Ecto neural progenitor cell (in vitro differentiated cells): ENCODE results near the gene HRH2.

Experiments
- DNase-seq: peaks from one replicate; pipeline ENCODE4 v3.0.0-alpha.2; 2018; ENCODE audit warnings: low spot score

The HRH2 gene

DNA sequence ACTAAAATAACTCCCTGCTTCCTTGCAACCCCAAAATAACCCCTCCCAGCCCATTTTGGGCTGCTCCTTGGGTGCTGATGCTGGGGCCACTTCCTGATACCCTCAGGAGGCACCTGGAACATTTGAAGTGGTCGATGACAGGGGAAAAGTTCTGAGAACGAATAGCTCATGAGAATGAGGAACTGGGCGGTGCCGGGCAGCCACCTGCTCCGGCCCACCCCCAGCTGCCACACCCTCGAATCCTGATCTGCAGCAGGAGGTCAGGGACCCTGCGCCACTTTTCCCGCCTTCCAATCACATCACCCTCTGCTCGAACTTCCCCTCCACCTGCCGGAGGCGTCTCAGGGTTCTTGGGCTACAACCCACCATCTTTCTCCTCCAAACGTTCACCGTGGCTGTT lies 19.7 kb downstream of the HRH2 start:
- no peak for DNase-seq

DNA sequence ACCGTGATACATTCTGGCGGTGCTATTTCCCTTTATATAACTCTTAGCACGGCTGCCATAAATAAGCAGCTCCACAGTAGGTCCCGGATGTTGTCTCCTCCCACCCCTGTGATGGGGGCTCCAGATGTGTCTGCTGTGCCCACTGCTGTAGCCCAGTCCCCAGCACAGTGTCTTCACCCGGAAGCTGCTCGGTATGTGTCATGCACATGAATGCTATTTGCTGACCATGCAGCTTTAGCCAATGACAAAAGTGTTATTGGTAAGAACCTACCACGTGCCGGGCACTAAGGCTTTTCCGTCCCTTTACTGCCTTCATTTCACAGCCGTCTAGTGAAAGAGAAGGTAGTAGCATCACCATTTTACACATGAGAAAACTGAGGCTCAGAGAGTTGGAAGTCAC lies 20.2 kb downstream of the HRH2 start:
- DNase-seq: no peak

DNA sequence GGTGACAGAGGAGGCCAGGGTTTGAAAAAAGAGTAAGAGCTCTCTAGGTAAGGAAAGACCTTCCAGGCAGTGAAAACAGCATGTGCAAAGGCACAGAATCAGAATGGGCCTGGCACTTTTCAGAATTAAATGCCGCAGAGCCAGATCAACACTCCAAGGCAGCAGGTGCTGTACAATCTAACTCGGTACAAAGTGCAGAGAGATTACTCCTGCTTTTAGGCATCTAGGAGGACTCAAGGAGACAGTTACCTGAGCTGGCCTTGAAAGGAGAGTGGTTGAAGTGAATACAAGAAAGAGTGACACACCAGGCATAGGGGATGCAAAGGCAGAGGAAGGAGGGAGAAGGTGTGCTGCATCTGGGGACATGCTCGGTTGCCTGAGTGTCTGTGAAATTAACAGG lies 21.5 kb downstream of the HRH2 start:
- DNase-seq: no peak

DNA sequence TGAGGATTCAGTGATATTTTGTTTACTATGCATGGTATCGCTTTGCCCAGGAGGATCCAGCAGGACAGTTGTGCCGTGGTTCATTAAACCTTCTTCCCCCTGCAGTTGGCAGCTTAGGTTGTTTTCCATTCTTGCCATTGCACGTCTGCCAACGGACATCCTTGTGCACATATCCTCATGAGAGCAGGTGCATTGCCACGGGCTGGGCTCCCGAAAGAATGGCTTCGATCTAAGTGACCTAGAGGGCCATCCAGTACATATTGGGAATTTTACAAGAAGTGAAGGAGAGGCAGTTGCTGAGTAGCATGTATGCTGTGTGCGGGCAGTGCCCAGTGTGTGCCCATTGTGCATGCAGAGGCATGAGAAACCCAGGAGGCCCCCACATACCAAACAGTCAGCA lies 22.1 kb downstream of the HRH2 start:
- no peak for DNase-seq

DNA sequence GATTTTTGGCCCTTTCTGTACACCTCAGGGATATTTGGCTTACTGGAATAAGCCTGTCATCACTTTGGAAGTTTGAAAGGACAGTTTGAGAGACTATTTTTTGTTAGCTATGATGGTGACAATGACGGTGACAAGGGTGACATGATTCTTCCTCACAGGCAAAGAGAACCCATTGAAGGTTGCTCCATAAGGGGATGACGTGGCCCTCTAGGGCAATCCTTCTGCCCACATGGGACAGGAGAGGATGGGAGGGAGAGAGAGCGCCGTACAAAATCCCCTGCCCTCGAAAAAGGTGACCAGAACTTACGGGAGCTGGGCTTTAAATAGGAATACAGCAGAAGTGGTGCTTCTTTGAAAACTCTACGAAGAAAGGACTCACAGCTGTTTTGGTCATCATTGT lies 22.6 kb downstream of the HRH2 start:
- no peak for DNase-seq

GRCh38 chr5:175681045-175681967 lies 23.4 kb downstream of the HRH2 start:
- no peak for DNase-seq

- no peak for DNase-seq
Observed at GRCh38 chr5:175681968-175682340, 24.1 kb downstream of the HRH2 start.

DNA sequence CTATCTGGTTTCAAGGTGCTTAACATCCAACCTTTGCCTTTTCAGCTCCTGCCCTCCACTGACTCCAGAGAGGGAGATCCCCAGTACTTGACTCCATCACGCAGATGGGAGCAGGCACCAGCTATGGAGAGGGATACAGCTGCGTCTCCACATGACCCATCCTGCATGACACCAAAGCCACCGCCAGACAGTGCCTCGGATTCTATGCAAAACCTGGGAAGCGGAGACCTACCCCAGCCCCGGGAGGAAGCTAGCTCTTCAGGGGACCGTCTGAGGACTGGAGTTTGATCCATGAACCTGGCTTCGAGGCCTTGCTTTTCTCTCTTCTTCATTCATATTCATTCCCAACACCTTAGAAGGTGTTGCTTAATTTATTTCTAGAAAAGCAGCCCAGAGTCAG lies 24.8 kb downstream of the HRH2 start:
- DNase-seq: no peak

DNA sequence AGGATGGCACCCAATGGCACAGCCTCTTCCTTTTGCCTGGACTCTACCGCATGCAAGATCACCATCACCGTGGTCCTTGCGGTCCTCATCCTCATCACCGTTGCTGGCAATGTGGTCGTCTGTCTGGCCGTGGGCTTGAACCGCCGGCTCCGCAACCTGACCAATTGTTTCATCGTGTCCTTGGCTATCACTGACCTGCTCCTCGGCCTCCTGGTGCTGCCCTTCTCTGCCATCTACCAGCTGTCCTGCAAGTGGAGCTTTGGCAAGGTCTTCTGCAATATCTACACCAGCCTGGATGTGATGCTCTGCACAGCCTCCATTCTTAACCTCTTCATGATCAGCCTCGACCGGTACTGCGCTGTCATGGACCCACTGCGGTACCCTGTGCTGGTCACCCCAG lies 25.4 kb downstream of the HRH2 start:
- DNase-seq: no peak

- DNase-seq: no peak
Observed at GRCh38 chr5:175683921-175684320, 26.1 kb downstream of the HRH2 start.

DNA sequence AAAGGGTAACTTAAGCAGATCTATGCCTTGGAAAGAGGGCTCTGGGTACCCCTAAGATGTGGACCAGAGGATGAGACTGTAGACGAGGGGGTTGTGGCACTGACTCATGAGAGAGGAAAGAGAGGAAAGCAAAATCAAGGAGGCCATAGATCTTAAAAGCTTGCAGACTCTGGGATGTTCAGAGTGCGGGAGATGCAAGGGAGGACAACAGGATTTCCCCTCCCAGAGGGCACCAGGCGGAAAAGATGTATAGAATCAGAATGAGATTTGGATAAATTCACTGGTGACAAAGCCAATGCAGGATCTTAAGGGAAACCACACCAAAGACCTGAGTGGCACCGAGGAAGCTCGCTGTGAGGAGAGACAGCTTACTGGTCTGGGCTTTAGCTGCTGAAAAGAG lies 27.1 kb downstream of the HRH2 start:
- no peak for DNase-seq

DNA sequence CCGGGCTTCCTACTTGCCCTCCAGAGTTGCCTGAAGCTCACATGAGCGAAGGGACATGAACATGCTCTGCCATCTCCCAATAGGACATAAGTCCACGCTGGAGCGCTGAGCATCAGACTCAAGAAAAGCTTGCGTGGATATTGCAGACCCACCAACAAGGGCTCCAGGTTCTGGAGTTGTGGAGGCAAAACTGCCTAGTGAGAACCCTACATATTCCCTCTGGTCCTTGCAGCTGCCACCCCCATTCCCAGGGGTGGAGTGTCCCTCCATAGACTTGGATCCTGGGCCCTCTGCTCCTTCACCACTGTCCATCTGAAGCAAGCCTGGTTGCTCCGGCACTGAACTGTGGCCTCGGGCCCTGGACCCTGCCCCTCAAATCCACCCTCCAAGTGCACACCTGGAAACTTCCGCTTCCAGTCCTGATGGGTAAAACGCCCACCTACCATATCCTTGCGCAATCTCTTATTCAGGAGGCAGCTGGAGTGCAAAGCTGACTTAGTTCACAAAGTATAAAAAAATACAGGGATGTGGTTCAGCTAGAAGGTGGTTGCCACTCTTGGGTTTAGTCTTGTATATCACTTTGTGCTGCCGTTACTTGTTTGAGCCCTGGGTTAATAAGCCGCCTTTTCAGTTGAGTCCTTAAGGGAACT lies 28.0 kb downstream of the HRH2 start:
- no peak for DNase-seq

DNA sequence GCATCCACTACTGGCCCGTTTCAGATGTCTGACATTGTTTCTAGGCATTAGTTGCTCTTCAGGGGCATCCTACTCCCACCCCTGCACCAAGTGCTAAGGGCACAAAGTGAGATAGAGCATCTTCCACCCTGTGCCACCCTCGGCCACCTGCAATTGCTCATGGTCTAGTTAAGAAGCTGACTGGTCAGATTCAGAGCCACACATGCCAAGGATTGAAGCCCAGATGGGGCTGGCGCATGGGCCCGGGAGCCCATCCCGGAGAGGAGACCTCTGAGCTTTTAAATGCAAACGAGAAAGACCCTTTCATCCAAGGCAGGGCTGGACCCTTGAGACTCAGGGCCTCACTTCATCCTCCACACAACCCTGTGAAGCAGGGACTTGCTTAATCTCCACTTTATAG lies 28.5 kb downstream of the HRH2 start:
- no peak for DNase-seq

DNA sequence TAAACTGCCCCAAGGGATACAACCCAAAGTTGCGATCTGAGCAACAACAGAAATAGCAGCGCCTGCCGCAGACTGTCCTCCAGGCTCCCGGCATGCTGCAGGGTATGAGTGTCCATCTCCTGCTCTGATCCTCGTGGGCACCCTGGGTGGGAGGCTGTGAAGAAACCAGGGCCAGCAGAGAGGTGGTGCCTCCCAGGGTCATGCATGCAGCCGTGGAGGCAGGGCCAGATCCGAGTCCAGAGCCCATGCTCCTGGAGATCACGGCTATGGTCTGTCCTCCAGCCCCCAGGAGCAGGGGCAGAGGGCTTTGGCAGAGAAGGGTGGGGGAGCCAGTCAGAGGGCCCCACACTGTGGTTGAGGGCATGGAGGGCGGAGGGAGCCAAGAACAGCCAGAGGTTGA lies 29.0 kb downstream of the HRH2 start:
- DNase-seq: no peak

DNA sequence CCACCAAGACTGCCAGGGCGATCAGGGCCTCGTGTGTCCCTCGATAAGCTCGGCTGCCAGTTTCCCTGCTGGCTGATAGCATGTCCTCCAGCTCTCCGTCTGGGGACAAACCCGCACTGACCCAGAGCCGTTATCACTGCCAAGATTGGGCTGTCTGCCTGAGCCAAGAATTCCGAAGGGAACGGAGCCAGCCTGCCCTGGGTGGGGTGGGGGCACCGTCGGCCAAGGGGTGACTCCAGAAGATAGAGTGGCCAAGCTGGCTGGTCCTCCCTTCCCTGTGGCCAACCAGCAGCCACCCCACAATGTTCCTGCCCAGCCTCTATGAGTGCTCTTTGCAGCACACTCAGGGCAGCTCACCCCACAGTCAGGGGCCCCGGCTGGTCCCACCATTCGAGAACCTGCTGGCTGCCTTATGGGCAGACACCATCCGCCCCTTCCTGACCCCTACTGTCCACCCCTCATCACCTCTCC lies 29.4 kb downstream of the HRH2 start:
- DNase-seq: no peak

DNA sequence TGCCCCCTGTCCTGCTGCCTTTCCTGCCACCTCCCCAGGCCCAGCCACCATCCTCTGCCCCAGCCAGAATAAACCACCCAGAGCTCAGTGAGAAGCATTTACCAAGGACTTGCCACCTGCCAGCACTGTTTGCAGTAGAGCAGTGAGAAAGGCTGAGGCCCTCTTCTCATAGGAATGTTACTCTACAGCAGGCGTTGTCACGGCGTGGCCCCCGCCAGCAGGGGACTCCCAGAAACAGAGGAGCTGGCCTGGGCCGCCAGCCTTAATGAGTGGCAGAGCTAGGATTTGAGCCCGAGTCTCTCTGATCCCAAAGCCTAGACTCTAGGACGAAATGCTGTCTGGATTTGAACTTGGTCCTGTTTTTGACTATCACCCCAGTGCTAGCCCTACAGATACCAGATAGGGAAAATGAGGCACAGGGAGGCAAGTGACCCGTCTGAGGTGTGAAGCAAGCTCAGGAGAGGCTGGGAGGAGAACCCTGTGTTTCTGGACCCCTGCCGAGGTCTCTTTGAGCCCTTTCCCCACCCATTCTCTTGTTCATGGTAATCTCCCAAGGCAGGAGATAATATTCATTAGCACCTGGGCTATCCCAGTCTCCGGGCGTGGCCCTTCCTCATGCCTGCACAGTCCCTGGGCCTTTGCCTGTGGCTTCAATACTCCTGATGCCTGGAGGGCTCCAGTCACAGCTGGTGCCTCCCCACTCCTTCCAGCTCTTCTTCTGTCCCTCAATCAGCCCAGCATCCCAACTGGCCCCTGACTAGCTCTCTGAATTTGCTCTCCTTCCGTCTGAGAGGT lies 30.7 kb downstream of the HRH2 start:
- no peak for DNase-seq

- no peak for DNase-seq
Observed at GRCh38 chr5:175689147-175689991, 31.5 kb downstream of the HRH2 start.

DNA sequence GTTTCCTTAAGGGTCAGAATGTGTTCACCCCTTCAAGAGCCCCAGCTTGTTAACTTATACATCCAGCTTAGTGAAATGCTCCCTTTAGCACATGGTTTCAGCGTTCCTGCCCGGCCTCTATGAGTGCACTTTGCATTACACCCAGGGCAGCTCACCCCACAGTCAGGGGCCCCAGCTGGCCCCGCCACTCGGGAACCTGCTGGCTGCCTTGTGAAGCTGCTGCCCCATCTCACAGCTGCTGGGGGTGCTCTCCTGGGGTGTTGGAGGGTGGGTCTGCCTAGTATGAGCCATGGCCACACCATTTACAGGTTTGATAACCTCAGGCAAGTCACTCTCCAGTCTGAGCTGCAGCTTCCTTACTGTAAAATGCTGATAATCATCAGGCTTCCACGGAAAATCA lies 32.2 kb downstream of the HRH2 start:
- DNase-seq: no peak

- no peak for DNase-seq
Observed at GRCh38 chr5:175690586-175690985, 32.7 kb downstream of the HRH2 start.

DNA sequence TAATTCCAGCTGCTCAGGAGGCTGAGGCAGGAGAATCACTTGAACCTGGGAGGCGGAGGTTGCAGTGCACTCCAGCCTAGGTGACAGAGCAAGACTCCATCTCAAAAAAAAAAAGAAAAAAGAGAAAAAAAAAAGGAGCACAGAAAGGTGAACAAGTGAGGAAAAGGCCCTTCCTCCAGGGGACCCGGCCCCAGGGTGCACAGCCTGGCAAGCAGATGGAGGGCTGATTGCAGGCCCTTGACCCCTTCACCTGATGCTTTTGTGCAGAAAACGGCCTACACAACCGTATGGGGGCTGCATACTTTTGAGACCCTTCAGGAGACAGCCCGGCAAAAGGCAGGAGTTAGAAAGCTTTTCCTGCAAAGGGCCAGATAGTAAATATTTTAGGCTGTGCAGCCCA lies 33.9 kb downstream of the HRH2 start:
- DNase-seq: no peak

DNA sequence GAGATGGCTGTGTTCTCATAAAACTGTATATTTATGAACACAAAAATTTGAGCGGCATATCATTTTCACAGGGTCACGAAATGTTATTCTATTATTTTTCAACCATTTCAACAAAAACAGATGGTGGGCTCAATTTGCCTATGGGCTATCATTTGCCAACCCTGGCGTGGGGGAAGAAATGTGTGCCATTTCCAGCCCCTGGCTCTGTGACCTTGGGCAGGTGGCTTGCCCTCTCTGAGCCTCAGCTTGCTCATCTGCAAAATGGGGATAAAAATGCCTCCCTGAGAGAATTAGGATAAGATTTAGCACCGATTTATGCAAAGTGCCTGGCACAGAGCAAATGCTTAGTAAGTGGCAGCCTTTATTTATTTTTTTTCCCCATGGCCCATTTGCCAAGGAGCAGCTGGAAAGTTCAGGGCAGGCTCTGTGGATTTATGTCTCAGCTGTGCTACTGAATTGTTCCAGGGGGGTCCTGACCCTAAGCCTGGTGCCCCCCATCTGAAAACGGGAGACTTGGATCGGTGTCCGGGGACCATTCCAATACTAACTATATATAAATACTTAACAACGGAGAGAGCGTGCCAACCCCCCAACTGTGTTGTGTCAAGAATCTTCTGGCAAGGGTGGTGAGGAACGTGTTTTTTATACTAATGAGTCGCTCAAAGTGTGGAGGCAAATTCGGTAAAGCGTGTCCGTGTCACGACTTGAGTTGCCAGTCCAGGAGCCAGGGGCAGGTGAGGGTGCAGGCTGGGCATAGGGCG lies 34.5 kb downstream of the HRH2 start:
- no peak for DNase-seq
